Tibial nerve (tissue), 4 donors: Measurements from ENCODE around the gene AP2S1. TPM values are rescaled to one million over a fixed set of nuclear protein-coding genes. Genes with fewer than 3 reads are reported as not detected.
A peak's percentile ranks its signal among the peaks of the same experiment; 100 is the strongest.

Source experiments
- DNase-seq, 2 donors: peaks; one replicate each; pipeline ENCODE4 v3.0.0-alpha.2; 2019; ENCODE audit warnings: low spot score in 2 of 2
- H3K27ac ChIP-seq, 4 donors: fragments of 200-600 bp; sonication (generic) in 3 of 4; one replicate each; pipeline ENCODE4 v1.5.1; 2017 to 2019; ENCODE audit warnings: mild to moderate bottlenecking in 1 of 4
- H3K27me3 ChIP-seq, 2 donors: fragments of 200-600 bp; sonication (generic) in 1 of 2; one replicate each; pipeline versions ENCODE4 v1.5.1 to v1.6.0; 2017 to 2019
- H3K36me3 ChIP-seq, 3 donors: fragments of 200-600 bp; sonication (generic); one replicate each; pipeline ENCODE4 v1.5.1; 2018 to 2019
- H3K4me1 ChIP-seq, 4 donors: fragments of 200-600 bp; sonication (generic) in 3 of 4; one replicate each; pipeline ENCODE4 v1.5.1; 2017 to 2019
- H3K4me3 ChIP-seq, 4 donors: fragments of 200-600 bp; sonication (generic) in 3 of 4; one replicate each; pipeline ENCODE4 v1.5.1; 2017 to 2019; ENCODE audit warnings: mild to moderate bottlenecking in 1 of 4, moderate library complexity in 1 of 4
- H3K9me3 ChIP-seq, 4 donors: fragments of 200-600 bp; sonication (generic) in 3 of 4; one replicate each; pipeline ENCODE4 v1.5.1; 2017 to 2019
- CTCF ChIP-seq, 5 experiments: fragments of 200-600 bp in 3 of 5; fragments of 450-650 bp in 2 of 5; sonication (generic) in 3 of 5; IDR thresholded peaks; one replicate each; pipeline ENCODE4 v1.5.1; 2016 to 2019; ENCODE audit warnings: antibody characterized with exemption in 5 of 5, mild to moderate bottlenecking in 3 of 5, moderate library complexity in 2 of 5
- EP300 ChIP-seq, 2 donors: sonication (generic); formaldehyde crosslinking; IDR thresholded peaks; one replicate each; pipeline ENCODE4 v1.6.1; 2017; ENCODE audit warnings: antibody characterized with exemption in 2 of 2, mild to moderate bottlenecking in 1 of 2
- POLR2A ChIP-seq, 2 donors: fragments of 450-650 bp; IDR thresholded peaks; one replicate each; pipeline ENCODE4 v1.6.1; 2017; ENCODE audit warnings: antibody characterized with exemption in 2 of 2, mild to moderate bottlenecking in 2 of 2, moderate library complexity in 2 of 2
- WGBS, 2 donors: methylation state at CpG; one replicate each; pipeline ENCODE4 v1.1.5; 2018; 5-methylcytosine and 5-hydroxymethylcytosine counted together
- total RNA-seq, 4 donors: library from RNA; depleted of rRNA; stranded (reverse); fragments of >200 nt; gene quantifications; one replicate each; pipeline ENCODE4 v1.1.0, GENCODE V29; 2016

AP2S1 gene
- total RNA-seq, 4 donors from 2014 or later, result 32.1 to 108 (median 64.6) TPM

- Histone ChIP-seq H3K36me3 (peaks cover 0 to 75% (median 10%) of the 10 kb centered on the region in 3 donors), H3K27me3 (no peaks in the 10 kb centered on the region), H3K27ac (peak overlapping the region in 2 of 4 donors; percentile 69 to 77), H3K4me3 (no peak overlapping the region), H3K9me3 (no peaks in the 10 kb centered on the region), H3K4me1 (peaks cover 0 to 40% (median 7%) of the 10 kb centered on the region in 4 donors)
- 73 to 74% methylated on average over 12 of the region's 12 CpGs for WGBS, 2 donors
- TF ChIP-seq EP300 (IDR thresholded peaks at IDR 0.05) (peak in 1 of 2 donors; percentile 11), CTCF (IDR thresholded peaks at IDR 0.05) (no peak)
- peak in 1 of 2 donors; percentile 49 for DNase-seq
Observed at GRCh38 chr19:46841458-46842083, 9.1 kb downstream of the AP2S1 start.

GRCh38 chr19:46840498-46840942 is 10.1 kb downstream of the AP2S1 start:
- TF ChIP-seq EP300 (IDR thresholded peaks at IDR 0.05) (no peak), CTCF (IDR thresholded peaks at IDR 0.05) (peak; percentile 77 to 92 (median 89))
- Histone ChIP-seq H3K27me3 (no peaks in the 10 kb centered on the region), H3K4me3 (no peak overlapping the region), H3K9me3 (no peaks in the 10 kb centered on the region), H3K27ac (peak overlapping the region; percentile 14 to 77 (median 53)), H3K36me3 (peaks cover 0 to 69% (median 10%) of the 10 kb centered on the region in 3 donors), H3K4me1 (peaks cover 0 to 50% (median 8%) of the 10 kb centered on the region in 4 donors)
- DNase-seq, result peak in 1 of 2 donors; percentile 28
- WGBS, 2 donors, result 13 to 14% methylated on average over 13 of the region's 13 CpGs

- peaks cover 0 to 66% (median 10%) of the 10 kb centered on the region in 3 donors for H3K36me3 ChIP-seq
- TF ChIP-seq CTCF (IDR thresholded peaks at IDR 0.05) (no peak), POLR2A (IDR thresholded peaks at IDR 0.05) (no peak), EP300 (IDR thresholded peaks at IDR 0.05) (no peak)
- peak overlapping the region in 3 of 4 donors; percentile 37 to 77 (median 69) for H3K27ac ChIP-seq
- H3K4me1 ChIP-seq, result peaks cover 0 to 50% (median 8%) of the 10 kb centered on the region in 4 donors
- 70 to 74% methylated on average over 12 of the region's 12 CpGs for WGBS, 2 donors
- no peak for DNase-seq
- no peaks in the 10 kb centered on the region for H3K27me3 ChIP-seq
- no peak overlapping the region for H3K4me3 ChIP-seq
- H3K9me3 ChIP-seq, result no peaks in the 10 kb centered on the region
Observed at GRCh38 chr19:46839752-46840497, 10.7 kb downstream of the AP2S1 start.

GRCh38 chr19:46838160-46838559 is 12.5 kb downstream of the AP2S1 start:
- Histone ChIP-seq H3K27ac (peak overlapping the region in 1 of 4 donors; percentile 43), H3K36me3 (peaks cover 0 to 48% (median 10%) of the 10 kb centered on the region in 3 donors), H3K4me3 (no peak overlapping the region), H3K9me3 (no peaks in the 10 kb centered on the region), H3K27me3 (no peaks in the 10 kb centered on the region), H3K4me1 (peaks cover 0 to 64% (median 8%) of the 10 kb centered on the region in 4 donors)
- DNase-seq, result no peak
- TF ChIP-seq CTCF (IDR thresholded peaks at IDR 0.05) (no peak), POLR2A (IDR thresholded peaks at IDR 0.05) (no peak)
- WGBS, 2 donors, result 73 to 89% methylated on average over 11 to 19 of the region's 20 CpGs

GRCh38 chr19:46834984-46835383 is 15.7 kb downstream of the AP2S1 start:
- TF ChIP-seq POLR2A (IDR thresholded peaks at IDR 0.05) (no peak), CTCF (IDR thresholded peaks at IDR 0.05) (no peak), EP300 (IDR thresholded peaks at IDR 0.05) (no peak)
- no peak overlapping the region for H3K27ac ChIP-seq
- WGBS, 2 donors, result 96 to 98% methylated on average over 6 of the region's 6 CpGs
- no peak for DNase-seq
- no peaks in the 10 kb centered on the region for H3K27me3 ChIP-seq
- H3K4me1 ChIP-seq, result peaks cover 0 to 39% (median 3%) of the 10 kb centered on the region in 4 donors
- no peaks in the 10 kb centered on the region for H3K9me3 ChIP-seq
- H3K4me3 ChIP-seq, result no peak overlapping the region
- H3K36me3 ChIP-seq, result peaks cover 0 to 27% (median 10%) of the 10 kb centered on the region in 3 donors
